MM.1S (cell line): ENCODE results near the gene ZNF697.
A peak's percentile ranks its signal among the peaks of the same experiment; 100 is the strongest.
"Not testable (repeated sequence)": the region's sequence is repeated elsewhere in the genome, so short reads cannot be mapped to it uniquely, and the experiment has no call there.

Experiments
- DNase-seq: peaks from one replicate; pipeline ENCODE4 v3.0.0-alpha.2; 2015
- H2AFZ ChIP-seq: fragments of 300-600 bp; sonication (generic); 2 replicates; pipeline ENCODE4 v1.6.0; 2016; ENCODE audit warnings: antibody characterized with exemption, low read length
- H3F3A ChIP-seq: fragments of 300-600 bp; sonication (generic); 2 replicates; pipeline ENCODE4 v1.6.1; 2016; ENCODE audit warnings: mild to moderate bottlenecking, antibody characterized with exemption, low read length, moderate library complexity, mixed read lengths; ENCODE audit not compliant: insufficient read depth
- H3K27ac ChIP-seq: fragments of 300-600 bp; sonication (generic); 2 replicates; pipeline ENCODE4 v1.5.1; 2016; ENCODE audit warnings: mild to moderate bottlenecking, low read length
- H3K27me3 ChIP-seq: fragments of 300-600 bp; sonication (generic); replicated peaks from 2 replicates; pipeline ENCODE4 v1.6.0; 2016; ENCODE audit warnings: low read length; ENCODE audit not compliant: insufficient read depth
- H3K36me3 ChIP-seq: fragments of 300-600 bp; sonication (generic); replicated peaks from 2 replicates; pipeline ENCODE4 v1.6.1; 2016; ENCODE audit warnings: mild to moderate bottlenecking, low read length, mixed read lengths; ENCODE audit not compliant: insufficient read depth
- H3K4me1 ChIP-seq: fragments of 300-600 bp; sonication (generic); 2 replicates; pipeline ENCODE4 v1.6.1; 2016; ENCODE audit warnings: low read length, mixed read lengths
- H3K4me2 ChIP-seq: fragments of 300-600 bp; sonication (generic); 2 replicates; pipeline ENCODE4 v1.6.0; 2016; ENCODE audit warnings: low read depth, low read length
- H3K4me3 ChIP-seq: fragments of 300-600 bp; sonication (generic); 2 replicates; pipeline ENCODE4 v1.5.1; 2016; ENCODE audit warnings: low read length, mixed read lengths
- H3K79me2 ChIP-seq: fragments of 300-600 bp; sonication (generic); 2 replicates; pipeline ENCODE4 v1.6.1; 2016; ENCODE audit warnings: mixed run types, low read length, mixed read lengths
- H3K9ac ChIP-seq: fragments of 300-600 bp; sonication (generic); 2 replicates; pipeline ENCODE4 v1.6.1; 2016; ENCODE audit warnings: low read length, mixed read lengths
- H3K9me2 ChIP-seq: fragments of 300-600 bp; sonication (generic); replicated peaks from 2 replicates; pipeline ENCODE4 v1.6.1; 2016; ENCODE audit warnings: mild to moderate bottlenecking, low read length, mixed read lengths; ENCODE audit not compliant: insufficient read depth
- H3K9me3 ChIP-seq: fragments of 300-600 bp; sonication (generic); replicated peaks from 2 replicates; pipeline ENCODE4 v1.6.1; 2016; ENCODE audit warnings: mild to moderate bottlenecking, low read length, mixed read lengths; ENCODE audit not compliant: insufficient read depth
- H4K20me1 ChIP-seq: fragments of 300-600 bp; sonication (generic); 2 replicates; pipeline ENCODE4 v1.6.1; 2016; ENCODE audit warnings: mild to moderate bottlenecking, low read length, moderate library complexity, mixed read lengths; ENCODE audit not compliant: insufficient read depth
- CTCF ChIP-seq: fragments of 300-600 bp; sonication (generic); IDR thresholded peaks from 2 replicates; pipeline ENCODE4 v1.5.1; 2016; ENCODE audit warnings: antibody characterized with exemption, low read length, mixed read lengths
- EZH2 ChIP-seq: fragments of 300-600 bp; sonication (generic); optimal IDR thresholded peaks from 2 replicates; pipeline ENCODE3; 2017; ENCODE audit warnings: low read depth, mild to moderate bottlenecking, antibody characterized with exemption, low read length, mixed read lengths
- EZH2phosphoT487 ChIP-seq: fragments of 300-600 bp; sonication (generic); IDR thresholded peaks from 2 replicates; pipeline ENCODE4 v1.6.1; 2018; ENCODE audit warnings: antibody characterized with exemption, low read length

The ZNF697 gene

GRCh38 chr1:119582801-119583200 lies 65.3 kb downstream of the ZNF697 start:
- H3K27me3 ChIP-seq: no peaks in the 10 kb centered on the region
- H3K4me3 ChIP-seq: no peak overlapping the region
- no peak overlapping the region for H3K4me2 ChIP-seq
- H3K9me3 ChIP-seq: no peaks in the 10 kb centered on the region
- no peak for TF ChIP-seq EZH2phosphoT487
- TF ChIP-seq CTCF: peak; percentile 41
- no peaks in the 10 kb centered on the region for H3F3A ChIP-seq
- H2AFZ ChIP-seq: no peak overlapping the region
- H4K20me1 ChIP-seq: no peaks in the 10 kb centered on the region
- no peak overlapping the region for H3K9ac ChIP-seq
- no peaks in the 10 kb centered on the region for H3K9me2 ChIP-seq
- peak; percentile 16 for DNase-seq
- H3K79me2 ChIP-seq: no peaks in the 10 kb centered on the region
- no peak overlapping the region for H3K27ac ChIP-seq
- H3K36me3 ChIP-seq: no peaks in the 10 kb centered on the region
- H3K4me1 ChIP-seq: no peaks in the 10 kb centered on the region

- H3K9me2 ChIP-seq, DNase-seq, H3K9ac ChIP-seq, H3K36me3 ChIP-seq, H2AFZ ChIP-seq, H3K4me3 ChIP-seq, H3K4me2 ChIP-seq, H3K79me2 ChIP-seq, H4K20me1 ChIP-seq, H3K9me3 ChIP-seq, H3K4me1 ChIP-seq, H3K27ac ChIP-seq, H3F3A ChIP-seq, H3K27me3 ChIP-seq: not testable (repeated sequence)
Measured at GRCh38 chr1:119581076-119581475, 67.0 kb downstream of the ZNF697 start.

GRCh38 chr1:119573886-119574285 lies 74.2 kb downstream of the ZNF697 start:
- no peak overlapping the region for H2AFZ ChIP-seq
- H3K79me2 ChIP-seq: no peaks in the 10 kb centered on the region
- H3K9ac ChIP-seq: no peak overlapping the region
- no peak overlapping the region for H3K27ac ChIP-seq
- no peaks in the 10 kb centered on the region for H3K4me1 ChIP-seq
- TF ChIP-seq EZH2 (no peak), CTCF (no peak), EZH2phosphoT487 (no peak)
- no peaks in the 10 kb centered on the region for H3F3A ChIP-seq
- H3K9me2 ChIP-seq: no peaks in the 10 kb centered on the region
- no peaks in the 10 kb centered on the region for H3K9me3 ChIP-seq
- H3K4me2 ChIP-seq: no peak overlapping the region
- H3K4me3 ChIP-seq: no peak overlapping the region
- no peaks in the 10 kb centered on the region for H3K27me3 ChIP-seq
- H3K36me3 ChIP-seq: no peaks in the 10 kb centered on the region
- no peak for DNase-seq
- H4K20me1 ChIP-seq: no peaks in the 10 kb centered on the region

GRCh38 chr1:119569930-119570622 lies 78.0 kb downstream of the ZNF697 start:
- not testable (repeated sequence) for H3K4me3 ChIP-seq, H3K79me2 ChIP-seq, H4K20me1 ChIP-seq, DNase-seq, H3K9me3 ChIP-seq, H3K9me2 ChIP-seq, H3K36me3 ChIP-seq, H3K27ac ChIP-seq, H3F3A ChIP-seq, H2AFZ ChIP-seq, H3K27me3 ChIP-seq, H3K4me2 ChIP-seq, H3K9ac ChIP-seq, H3K4me1 ChIP-seq
